Measurements from ENCODE around the gene PLA2G7. TPM values are rescaled to one million over a fixed set of nuclear protein-coding genes. Genes with fewer than 3 reads are reported as not detected.

The PLA2G7 gene
- polyA plus RNA-seq, 1 experiment = not detected

DNA sequence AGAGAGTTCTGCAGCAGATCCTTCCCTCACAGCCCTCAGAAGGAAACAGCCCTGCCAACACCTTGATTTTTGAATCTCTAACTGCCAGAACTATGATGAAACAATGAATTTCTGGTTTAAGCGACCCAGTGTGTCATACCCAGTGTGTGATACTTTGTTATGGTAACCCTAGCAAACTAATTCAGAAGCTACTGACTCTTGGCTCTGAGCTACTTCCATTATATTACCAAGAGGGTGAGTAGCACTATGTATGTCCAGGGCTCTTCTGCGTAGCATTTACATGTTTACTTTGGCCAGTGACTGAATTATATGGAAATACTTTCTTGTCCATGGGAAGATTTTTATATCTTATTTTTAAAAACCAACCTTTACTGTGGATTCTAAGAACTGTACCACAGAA, 28.3 kb upstream of the PLA2G7 start:
- POLR2A ChIA-PET = no interaction called here
- no peak for DNase-seq (ENCODE audit: low read depth)

DNA sequence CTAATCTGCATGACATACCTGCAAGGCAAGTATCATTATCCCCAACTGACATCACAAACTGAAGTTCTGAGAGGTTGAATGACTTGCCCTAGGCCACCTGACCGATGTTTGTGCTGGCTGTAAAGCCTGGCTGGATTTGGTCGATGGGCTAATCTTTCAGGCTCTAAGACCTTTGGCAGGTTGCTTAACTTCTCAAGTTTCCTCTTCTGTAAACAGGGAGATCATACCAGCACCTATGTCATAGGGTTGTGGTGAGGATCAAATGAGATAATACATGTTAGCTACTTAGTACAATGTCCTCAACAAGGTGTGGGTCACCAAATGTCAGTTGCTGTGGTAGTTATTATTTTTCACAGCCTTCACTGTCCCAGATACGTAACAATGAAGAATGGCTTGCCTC, 25.8 kb upstream of the PLA2G7 start:
- DNase-seq (ENCODE audit: low read depth) = no peak
- ChIA-PET POLR2A (no interaction called here), CTCF (interaction anchor here (0.9 kb wide), 1 partner anchor 13 kb away, joined by 3 read pairs; no protein-coding TSS in a partner anchor)
- TF ChIP-seq, protein P1, sequence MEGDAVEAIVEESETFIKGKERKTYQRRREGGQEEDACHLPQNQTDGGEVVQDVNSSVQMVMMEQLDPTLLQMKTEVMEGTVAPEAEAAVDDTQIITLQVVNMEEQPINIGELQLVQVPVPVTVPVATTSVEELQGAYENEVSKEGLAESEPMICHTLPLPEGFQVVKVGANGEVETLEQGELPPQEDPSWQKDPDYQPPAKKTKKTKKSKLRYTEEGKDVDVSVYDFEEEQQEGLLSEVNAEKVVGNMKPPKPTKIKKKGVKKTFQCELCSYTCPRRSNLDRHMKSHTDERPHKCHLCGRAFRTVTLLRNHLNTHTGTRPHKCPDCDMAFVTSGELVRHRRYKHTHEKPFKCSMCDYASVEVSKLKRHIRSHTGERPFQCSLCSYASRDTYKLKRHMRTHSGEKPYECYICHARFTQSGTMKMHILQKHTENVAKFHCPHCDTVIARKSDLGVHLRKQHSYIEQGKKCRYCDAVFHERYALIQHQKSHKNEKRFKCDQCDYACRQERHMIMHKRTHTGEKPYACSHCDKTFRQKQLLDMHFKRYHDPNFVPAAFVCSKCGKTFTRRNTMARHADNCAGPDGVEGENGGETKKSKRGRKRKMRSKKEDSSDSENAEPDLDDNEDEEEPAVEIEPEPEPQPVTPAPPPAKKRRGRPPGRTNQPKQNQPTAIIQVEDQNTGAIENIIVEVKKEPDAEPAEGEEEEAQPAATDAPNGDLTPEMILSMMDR (IDR thresholded peaks at IDR 0.05; ENCODE audit: insufficient read depth, low read depth, low read length) = no peak
- H3K27me3 ChIP-seq (ENCODE audit: control insufficient read depth, insufficient read depth, low read length) = no peaks in the 10 kb centered on the region
- H3K36me3 ChIP-seq (ENCODE audit: control insufficient read depth, insufficient read depth, low read length) = no peaks in the 10 kb centered on the region
- no peak overlapping the region for H3K4me3 ChIP-seq (ENCODE audit: low read depth, low read length)

More for the DNA sequence above, 28.3 kb upstream of the PLA2G7 start:
- H3K36me3 ChIP-seq (ENCODE audit: control insufficient read depth, insufficient read depth, low read length) = no peaks in the 10 kb centered on the region
- CTCF ChIA-PET = no interaction called here
- H3K27me3 ChIP-seq (ENCODE audit: control insufficient read depth, insufficient read depth, low read length) = no peaks in the 10 kb centered on the region
- TF ChIP-seq, protein P1 (IDR thresholded peaks at IDR 0.05; ENCODE audit: insufficient read depth, low read depth, low read length) = no peak
- no peak overlapping the region for H3K4me3 ChIP-seq (ENCODE audit: low read depth, low read length)

DNA sequence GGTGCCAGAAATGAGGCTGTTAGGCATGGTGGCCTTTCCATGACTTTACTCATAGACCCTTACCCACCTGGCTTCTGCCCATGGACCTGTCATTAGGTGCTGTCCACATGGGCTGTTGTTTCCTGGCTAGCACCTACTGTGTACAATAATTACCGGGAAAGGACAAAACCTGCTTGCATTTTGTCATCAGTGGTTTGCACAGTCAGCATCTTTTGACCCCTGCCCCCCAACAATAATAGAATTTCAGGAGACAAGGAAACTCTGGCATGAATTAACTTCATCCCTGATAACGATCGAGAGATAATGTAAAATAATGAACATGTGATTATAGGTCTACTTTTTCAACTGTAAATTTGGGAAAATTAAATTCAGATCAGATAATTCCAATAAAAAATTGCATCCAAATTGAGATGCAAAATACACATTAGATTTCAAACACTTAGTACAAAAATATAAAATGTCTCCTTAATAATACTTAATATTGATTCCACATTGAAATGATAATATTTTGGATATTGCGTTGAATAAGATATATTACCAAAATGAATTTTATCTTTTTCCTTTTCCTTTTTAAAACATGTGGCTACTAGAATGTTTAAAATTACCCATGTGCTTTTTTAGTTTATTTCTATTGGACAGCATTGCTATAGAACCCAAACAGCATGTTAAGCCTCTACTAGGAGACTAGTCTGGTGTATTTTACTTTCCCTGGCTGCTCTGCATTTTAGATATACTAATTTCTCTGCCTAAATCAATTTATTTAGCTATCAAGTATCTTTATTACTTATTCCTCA, 24.0 kb upstream of the PLA2G7 start:
- ChIA-PET POLR2A (no interaction called here), CTCF (no interaction called here)
- H3K4me3 ChIP-seq (ENCODE audit: low read depth, low read length) = no peak overlapping the region
- DNase-seq (ENCODE audit: low read depth) = no peak
- TF ChIP-seq, protein P1 (IDR thresholded peaks at IDR 0.05; ENCODE audit: insufficient read depth, low read depth, low read length) = no peak
- H3K36me3 ChIP-seq (ENCODE audit: control insufficient read depth, insufficient read depth, low read length) = no peaks in the 10 kb centered on the region
- H3K27me3 ChIP-seq (ENCODE audit: control insufficient read depth, insufficient read depth, low read length) = no peaks in the 10 kb centered on the region

DNA sequence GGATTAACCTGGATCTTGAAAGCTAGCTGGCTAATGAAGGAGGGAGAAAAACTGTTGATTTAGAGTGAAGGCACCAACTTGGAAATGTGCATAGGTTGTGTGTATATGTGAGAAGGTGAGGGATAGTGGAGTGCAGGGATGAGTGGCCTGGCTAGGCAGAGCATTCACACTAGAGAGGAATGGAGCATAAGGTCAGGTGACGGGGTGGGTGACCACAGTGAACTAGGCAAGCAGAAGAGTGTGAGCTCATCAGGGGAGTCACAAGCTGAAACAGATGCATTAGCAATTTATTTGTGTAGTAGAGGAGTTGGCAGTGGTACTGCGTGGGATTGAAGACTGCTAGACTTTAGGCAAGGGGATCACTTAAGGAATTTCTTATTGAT, 22.0 kb upstream of the PLA2G7 start:
- Histone ChIP-seq H3K36me3 (ENCODE audit: control insufficient read depth, insufficient read depth, low read length) (no peaks in the 10 kb centered on the region), H3K4me3 (ENCODE audit: low read depth, low read length) (no peak overlapping the region), H3K27me3 (ENCODE audit: control insufficient read depth, insufficient read depth, low read length) (no peaks in the 10 kb centered on the region; the same call in 1 of the 2 replicates)
- no peak for DNase-seq (ENCODE audit: low read depth)
- TF ChIP-seq, protein P1 (IDR thresholded peaks at IDR 0.05; ENCODE audit: insufficient read depth, low read depth, low read length) = no peak
- ChIA-PET CTCF (no interaction called here), POLR2A (no interaction called here)

DNA sequence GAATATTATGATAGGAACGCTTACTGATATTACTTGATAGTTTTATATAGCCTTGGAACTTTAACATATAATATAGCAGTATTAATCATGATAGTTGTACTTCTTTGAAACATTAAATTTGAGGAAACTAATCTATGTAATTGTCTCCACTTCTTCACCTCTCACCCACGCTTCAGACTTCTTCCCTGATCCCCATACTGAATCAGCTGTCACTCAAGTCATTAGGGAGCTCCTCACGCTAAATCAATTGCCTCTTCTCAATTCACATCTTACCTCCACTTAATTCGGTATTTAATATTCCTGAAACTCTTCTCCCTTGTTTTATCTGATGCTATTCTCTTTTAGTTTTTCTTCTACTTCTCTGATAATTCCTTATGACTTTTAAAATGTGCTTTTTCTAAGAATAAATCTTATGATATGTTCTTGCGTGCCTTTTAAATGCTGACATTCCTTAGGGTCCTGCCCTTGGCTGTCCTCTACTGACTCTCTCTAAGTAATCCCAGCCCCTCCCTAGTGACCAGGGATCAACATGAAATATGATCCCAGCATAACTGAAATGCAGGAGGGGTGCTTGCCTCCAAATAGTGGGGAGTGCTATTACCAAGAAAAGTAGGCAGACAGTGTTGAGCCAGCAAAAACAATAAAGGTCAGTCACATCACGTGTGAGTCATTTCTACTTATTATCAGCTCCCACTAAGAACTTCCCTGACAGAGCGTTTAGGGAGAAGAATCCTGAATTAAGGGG, 21.5 kb upstream of the PLA2G7 start:
- POLR2A ChIA-PET = no interaction called here
- no peaks in the 10 kb centered on the region for H3K36me3 ChIP-seq (ENCODE audit: control insufficient read depth, insufficient read depth, low read length)
- CTCF ChIA-PET = no interaction called here
- no peak overlapping the region for H3K4me3 ChIP-seq (ENCODE audit: low read depth, low read length)
- TF ChIP-seq, protein P1 (IDR thresholded peaks at IDR 0.05; ENCODE audit: insufficient read depth, low read depth, low read length) = no peak
- DNase-seq (ENCODE audit: low read depth) = no peak
- no peaks in the 10 kb centered on the region; the same call in 1 of the 2 replicates for H3K27me3 ChIP-seq (ENCODE audit: control insufficient read depth, insufficient read depth, low read length)

All from BJ (cell line).